Astrocyte (in vitro differentiated cells and primary cell): ENCODE measurements around the gene FAM174C. TPM values are rescaled to one million over a fixed set of nuclear protein-coding genes. Genes with fewer than 3 reads are reported as not detected.

ENCODE experiments used
- DNase-seq: peaks from one replicate; pipeline ENCODE4 v3.0.0-alpha.2; 2010; ENCODE audit warnings: low read depth
- FAIRE-seq: peaks from 2 replicates; lab custom pipeline; 2011; peaks lifted over from hg19 to GRCh38; lab: Jason Lieb, UNC
- H2AFZ ChIP-seq: 2 replicates; pipeline ENCODE4 v1.6.0; 2012; ENCODE audit warnings: low read depth, low read length, inconsistent platforms
- H3K27ac ChIP-seq: 2 replicates; pipeline ENCODE4 v1.5.1; 2011; ENCODE audit warnings: low read depth, low read length, inconsistent platforms
- H3K27me3 ChIP-seq: 2 replicates; pipeline ENCODE4 v1.6.0; 2011; ENCODE audit warnings: low read length, inconsistent platforms; ENCODE audit not compliant: insufficient read depth
- H3K36me3 ChIP-seq: 2 replicates; pipeline ENCODE4 v1.5.1; 2011; ENCODE audit warnings: low read length, inconsistent platforms; ENCODE audit not compliant: insufficient read depth
- H3K4me1 ChIP-seq: 2 replicates; pipeline ENCODE4 v1.5.1; 2011; ENCODE audit warnings: low read length, inconsistent platforms; ENCODE audit not compliant: insufficient read depth
- H3K4me2 ChIP-seq: 2 replicates; pipeline ENCODE4 v1.6.0; 2012; ENCODE audit warnings: low read length, inconsistent platforms
- H3K4me3 ChIP-seq: 2 replicates; pipeline ENCODE4 v1.5.1; 2011; ENCODE audit warnings: low read depth, mild to moderate bottlenecking, low read length, inconsistent platforms; ENCODE audit not compliant: insufficient read depth
- H3K79me2 ChIP-seq: 2 replicates; pipeline ENCODE4 v1.6.0; 2012; ENCODE audit warnings: mild to moderate bottlenecking, low read length, inconsistent platforms; ENCODE audit not compliant: insufficient read depth
- H3K9ac ChIP-seq: 2 replicates; pipeline ENCODE4 v1.6.0; 2012; ENCODE audit warnings: mild to moderate bottlenecking, low read length, inconsistent platforms
- H3K9me3 ChIP-seq: 2 replicates; pipeline ENCODE4 v1.5.1; 2012; ENCODE audit warnings: low read depth, mild to moderate bottlenecking, low read length, inconsistent platforms; ENCODE audit not compliant: insufficient read depth
- H4K20me1 ChIP-seq: 2 replicates; pipeline ENCODE4 v1.6.0; 2012; ENCODE audit warnings: low read length, inconsistent platforms; ENCODE audit not compliant: insufficient read depth
- H3K27ac Mint-ChIP-seq: one replicate; pipeline ENCODE4 v1.8.0; 2021; ENCODE audit warnings: mild to moderate bottlenecking, mixed read lengths; ENCODE audit not compliant: unreplicated experiment
- H3K27me3 Mint-ChIP-seq: one replicate; pipeline ENCODE4 v1.8.0; 2021; ENCODE audit warnings: low read depth, mixed read lengths; ENCODE audit not compliant: unreplicated experiment
- H3K36me3 Mint-ChIP-seq: one replicate; pipeline ENCODE4 v1.8.0; 2021; ENCODE audit warnings: low read depth, mixed read lengths; ENCODE audit not compliant: unreplicated experiment
- H3K4me1 Mint-ChIP-seq: one replicate; pipeline ENCODE4 v1.8.0; 2021; ENCODE audit warnings: low read depth, mixed read lengths; ENCODE audit not compliant: unreplicated experiment
- H3K4me3 Mint-ChIP-seq: one replicate; pipeline ENCODE4 v1.8.0; 2021; ENCODE audit warnings: mild to moderate bottlenecking, moderate library complexity, mixed read lengths; ENCODE audit not compliant: unreplicated experiment
- H3K9me3 Mint-ChIP-seq: one replicate; pipeline ENCODE4 v1.8.0; 2021; ENCODE audit warnings: mild to moderate bottlenecking, mixed read lengths; ENCODE audit not compliant: unreplicated experiment
- EZH2 ChIP-seq: IDR thresholded peaks from 2 replicates; pipeline ENCODE4 v1.6.1; 2012; ENCODE audit warnings: mild to moderate bottlenecking, low read length, inconsistent platforms; ENCODE audit not compliant: insufficient read depth
- total RNA-seq: library from RNA; stranded (reverse); gene quantifications from 2 replicates; pipeline ENCODE4 v1.2.1, GENCODE V29; 2021
- TF ChIP-seq, protein P1 (sequence below): IDR thresholded peaks from 2 replicates; pipeline ENCODE4 v1.5.1; 2011; ENCODE audit warnings: low read depth, mild to moderate bottlenecking, inconsistent platforms, low read length, moderate library complexity; ENCODE audit not compliant: insufficient read depth

The FAM174C gene
- total RNA-seq, 1 donor from 2014 or later = 50.5 TPM

DNA sequence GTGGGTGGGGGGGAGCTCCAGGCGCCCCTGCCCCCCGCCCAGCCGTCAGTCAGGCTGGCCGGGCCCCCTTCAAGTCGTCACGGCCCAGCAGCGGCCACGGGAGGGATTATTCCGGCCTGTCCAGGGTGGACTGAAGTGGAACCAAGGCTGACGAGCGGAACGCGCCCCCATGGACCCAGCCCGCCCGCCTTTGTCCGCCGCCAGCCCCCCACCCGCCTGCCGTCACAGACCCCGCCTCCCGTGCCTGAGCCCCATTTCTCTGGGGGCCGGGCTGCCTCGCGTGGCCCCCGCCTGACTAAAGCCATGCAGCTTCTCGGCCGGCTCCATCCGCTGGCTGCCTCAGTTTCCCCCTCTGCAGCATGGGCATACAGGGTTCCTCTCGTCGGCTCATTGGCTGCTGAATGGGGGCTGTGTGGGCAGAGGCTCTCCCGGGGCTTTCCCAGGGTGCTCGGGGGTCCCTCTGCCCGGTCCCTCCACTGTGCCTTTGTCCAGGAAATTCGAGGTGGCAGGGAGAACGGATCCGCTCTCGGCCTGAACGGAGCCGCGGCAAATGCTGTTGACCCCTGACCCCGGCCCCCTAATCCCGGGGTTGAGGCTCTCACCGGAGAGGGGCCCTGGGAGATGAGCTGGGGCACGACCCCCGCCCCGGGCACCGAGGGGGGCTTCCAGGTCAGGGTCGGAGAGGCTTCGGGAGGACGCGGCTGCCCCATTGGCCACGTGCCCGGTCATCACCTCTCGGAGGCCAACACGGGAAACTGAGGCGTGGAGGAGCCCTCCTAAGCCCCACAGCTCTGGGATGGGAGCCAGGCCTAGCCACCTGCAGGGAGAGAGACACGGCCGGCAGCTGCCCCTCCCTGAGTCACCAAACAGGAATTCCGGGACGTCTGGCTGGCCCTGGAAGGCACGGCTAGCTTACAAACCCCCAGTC, 37.7 kb downstream of the FAM174C start:
- no peaks in the 10 kb centered on the region for H3K79me2 ChIP-seq
- peaks cover 9% of the 10 kb centered on the region for H3K4me1 Mint-ChIP-seq
- peak overlapping the region; percentile 34 for H3K4me2 ChIP-seq
- H3K9me3 ChIP-seq = no peaks in the 10 kb centered on the region
- no peak for TF ChIP-seq EZH2
- TF ChIP-seq, protein P1, sequence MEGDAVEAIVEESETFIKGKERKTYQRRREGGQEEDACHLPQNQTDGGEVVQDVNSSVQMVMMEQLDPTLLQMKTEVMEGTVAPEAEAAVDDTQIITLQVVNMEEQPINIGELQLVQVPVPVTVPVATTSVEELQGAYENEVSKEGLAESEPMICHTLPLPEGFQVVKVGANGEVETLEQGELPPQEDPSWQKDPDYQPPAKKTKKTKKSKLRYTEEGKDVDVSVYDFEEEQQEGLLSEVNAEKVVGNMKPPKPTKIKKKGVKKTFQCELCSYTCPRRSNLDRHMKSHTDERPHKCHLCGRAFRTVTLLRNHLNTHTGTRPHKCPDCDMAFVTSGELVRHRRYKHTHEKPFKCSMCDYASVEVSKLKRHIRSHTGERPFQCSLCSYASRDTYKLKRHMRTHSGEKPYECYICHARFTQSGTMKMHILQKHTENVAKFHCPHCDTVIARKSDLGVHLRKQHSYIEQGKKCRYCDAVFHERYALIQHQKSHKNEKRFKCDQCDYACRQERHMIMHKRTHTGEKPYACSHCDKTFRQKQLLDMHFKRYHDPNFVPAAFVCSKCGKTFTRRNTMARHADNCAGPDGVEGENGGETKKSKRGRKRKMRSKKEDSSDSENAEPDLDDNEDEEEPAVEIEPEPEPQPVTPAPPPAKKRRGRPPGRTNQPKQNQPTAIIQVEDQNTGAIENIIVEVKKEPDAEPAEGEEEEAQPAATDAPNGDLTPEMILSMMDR = no peak
- peaks cover 9% of the 10 kb centered on the region for H3K27me3 Mint-ChIP-seq
- peak overlapping the region; percentile 54 for H3K4me3 Mint-ChIP-seq
- no peak for FAIRE-seq
- no peaks in the 10 kb centered on the region for H4K20me1 ChIP-seq
- peak; percentile 63 for DNase-seq
- H3K36me3 ChIP-seq = no peaks in the 10 kb centered on the region
- H3K9ac ChIP-seq = no peak overlapping the region
- H3K27ac ChIP-seq = no peak overlapping the region
- no peak overlapping the region for H2AFZ ChIP-seq
- no peaks in the 10 kb centered on the region for H3K36me3 Mint-ChIP-seq
- peaks cover 12% of the 10 kb centered on the region for H3K27me3 ChIP-seq
- H3K9me3 Mint-ChIP-seq = no peaks in the 10 kb centered on the region
- H3K27ac Mint-ChIP-seq = peak overlapping the region; percentile 93
- no peak overlapping the region for H3K4me3 ChIP-seq
- peaks cover 13% of the 10 kb centered on the region for H3K4me1 ChIP-seq

DNA sequence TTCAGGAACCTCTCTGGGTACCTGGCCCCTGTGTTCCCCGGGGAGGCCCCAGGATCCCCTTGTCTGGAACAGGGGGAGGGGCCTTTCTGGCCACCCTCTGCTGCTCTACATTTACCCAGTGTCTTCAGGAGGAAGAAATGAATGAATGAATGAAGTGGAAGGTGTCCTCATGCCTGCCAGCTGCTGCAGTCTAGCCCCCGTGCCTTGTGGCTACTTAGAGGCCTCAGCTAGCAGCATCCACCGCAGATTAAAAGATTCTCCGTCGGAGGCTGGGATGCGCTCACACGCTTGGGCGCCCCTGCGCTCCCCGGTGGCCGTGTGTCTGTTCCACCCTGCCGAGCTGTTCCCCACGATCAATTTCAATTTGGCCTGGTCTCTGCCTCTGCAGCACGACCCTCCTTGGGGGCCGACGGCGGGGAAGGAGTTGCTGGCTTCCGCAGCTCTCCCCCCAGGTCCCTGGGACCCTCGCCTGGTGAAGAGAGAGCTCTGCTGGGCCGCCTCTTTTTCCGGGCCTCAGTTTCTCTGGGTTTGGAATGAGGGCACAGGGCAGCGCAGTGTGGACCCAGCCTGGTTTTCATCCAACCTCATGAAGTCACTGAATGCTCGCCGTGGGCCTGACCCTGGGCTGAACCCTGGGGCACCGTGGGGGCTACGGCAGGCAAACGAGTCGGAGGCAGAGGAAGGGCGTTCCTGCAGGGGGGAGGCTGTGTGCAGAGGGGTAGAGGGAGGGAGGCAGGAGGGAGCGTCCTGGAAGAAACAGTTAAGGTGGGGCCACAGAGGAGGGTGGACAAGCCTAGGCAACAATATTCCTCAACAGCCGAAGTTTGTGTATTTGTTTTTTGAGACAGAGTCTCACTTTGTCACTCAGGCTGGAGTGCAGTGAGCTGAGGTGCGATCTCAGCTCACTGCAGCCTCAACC, 38.6 kb downstream of the FAM174C start:
- Histone ChIP-seq H3K79me2 (no peaks in the 10 kb centered on the region), H3K36me3 (no peaks in the 10 kb centered on the region), H3K4me1 (peaks cover 13% of the 10 kb centered on the region), H3K9me3 (no peaks in the 10 kb centered on the region), H3K27ac (no peak overlapping the region), H3K9ac (no peak overlapping the region), H2AFZ (no peak overlapping the region), H4K20me1 (no peaks in the 10 kb centered on the region), H3K4me2 (peak overlapping the region; percentile 34), H3K27me3 (peaks cover 12% of the 10 kb centered on the region), H3K4me3 (no peak overlapping the region)
- Mint-ChIP-seq H3K27ac (peak overlapping the region; percentile 93), H3K9me3 (no peaks in the 10 kb centered on the region), H3K4me1 (peaks cover 9% of the 10 kb centered on the region), H3K4me3 (peak overlapping the region; percentile 54), H3K36me3 (no peaks in the 10 kb centered on the region), H3K27me3 (peaks cover 12% of the 10 kb centered on the region)
- FAIRE-seq (no peak), DNase-seq (no peak)
- TF ChIP-seq EZH2 = no peak
- TF ChIP-seq, protein P1 = no peak
